Heart right ventricle (tissue), 16 donors: Measurements from ENCODE around the gene FHL3. TPM values are rescaled to one million over a fixed set of nuclear protein-coding genes. Genes with fewer than 3 reads are reported as not detected.

ENCODE experiments used
- ATAC-seq, 8 donors: fragments of 200-7000 bp; cut with Tn5 transposase; one replicate each; pipeline ENCODE4 v1.9.1; 2020; ENCODE audit warnings: mild to moderate bottlenecking in 8 of 8, moderate library complexity in 8 of 8, moderate number of reproducible peaks in 1 of 8
- DNase-seq, 2 donors: peaks; one replicate each; pipeline ENCODE4 v3.0.0-alpha.2; 2020
- H3K27ac ChIP-seq, 10 donors: fragments of 200-600 bp; sonication (generic) in 2 of 10; one replicate each; pipeline versions ENCODE4 v1.5.0 to v1.8.0; 2020 to 2022; ENCODE audit warnings: mild to moderate bottlenecking in 3 of 10
- H3K27me3 ChIP-seq, 7 donors: fragments of 200-600 bp; one replicate each; pipeline ENCODE4 v1.8.0; 2021 to 2022; ENCODE audit warnings: mild to moderate bottlenecking in 2 of 7
- H3K36me3 ChIP-seq, 9 donors: fragments of 200-600 bp; sonication (generic) in 1 of 9; one replicate each; pipeline versions ENCODE4 v1.5.0 to v1.8.0; 2020 to 2022; ENCODE audit warnings: mild to moderate bottlenecking in 2 of 9
- H3K4me1 ChIP-seq, 9 donors: fragments of 200-600 bp; sonication (generic) in 1 of 9; one replicate each; pipeline versions ENCODE4 v1.5.0 to v1.8.0; 2020 to 2022; ENCODE audit warnings: mild to moderate bottlenecking in 4 of 9
- H3K4me3 ChIP-seq, 10 donors: fragments of 200-600 bp; sonication (generic) in 2 of 10; one replicate each; pipeline versions ENCODE4 v1.5.0 to v1.8.0; 2020 to 2022; ENCODE audit warnings: mild to moderate bottlenecking in 7 of 10, moderate library complexity in 2 of 10
- H3K9me3 ChIP-seq, 11 donors: fragments of 200-600 bp in 10 of 11; sonication (generic) in 2 of 11; one replicate each; pipeline versions ENCODE4 v1.5.0 to v1.8.0; 2013 to 2022; ENCODE audit warnings: mild to moderate bottlenecking in 2 of 11, control low read depth in 1 of 11, moderate library complexity in 1 of 11
- CTCF ChIP-seq, 9 donors: fragments of 200-600 bp; sonication (generic) in 2 of 9; IDR thresholded peaks; one replicate each; pipeline versions ENCODE4 v1.5.0 to v1.8.0; 2021 to 2022; ENCODE audit warnings: antibody characterized with exemption in 9 of 9, mild to moderate bottlenecking in 5 of 9, moderate library complexity in 1 of 9
- WGBS, 2 donors: extraction: QIAGEN DNeasy Blood & Tissue Kit; methylation state at CpG; one replicate each; pipeline ENCODE4 v1.1.7; 2013; ENCODE audit warnings: inconsistent platforms in 1 of 2; 5-methylcytosine and 5-hydroxymethylcytosine counted together
- intact Hi-C, 10 donors: fragments of 100-400 bp; cut with DNase I; formaldehyde crosslinking; loops; one replicate each; pipeline versions ENCODE4 v1.11.1 to v1.14.2; 2022
- polyA plus RNA-seq, 2 donors: library from polyadenylated mRNA; stranded (reverse); fragments of 200-250 nt; gene quantifications; one replicate each; pipeline ENCODE4 v1.2.3, GENCODE V29; 2013
- total RNA-seq, 10 donors: library from RNA; stranded (reverse); fragmentation: NEBNext Ultra II Directional in 3 of 10; extraction: Animal tissue kit (Norgen Biotek cat#: 25700) in 3 of 10; gene quantifications; one replicate each; pipeline versions ENCODE4 v1.2.1 to v1.2.4, GENCODE V29; 2021 to 2023
- donor health status: Arrhythmogenic right ventricular cardiomyopathy.
- donor health status: ischemic (EF 13 %, LVEDD 7.1; RV severe dilation, severe dysfunction).
- donor health status: healthy with polysubstance abuse.
- donor health status: DM: no; HTN: yes; CAD: no.
- donor health status: DM: no; HTN: no; CAD: no.
- donor health status: ischemic (EF 25% LVEDD 6.9; RV normal size, moderate dysfunction).
- donor health status: ischemic (EF 25% LVEDD 5.7; RV mildly dilated, moderate dysfunction).
- donor health status: healthy.
- donor health status: DM: yes; HTN: yes; CAD: no.
- donor health status: Ischemic cardiomyopathy.
- donor health status: ischemic (EF 35%, LVEDD 5.7; RV mildly dilated, moderate dysfunction).
- donor health status: nonischemic (EF 11% LVEDD 7.7; RV severe dilation, severe dysfunction).
- donor health status: DM: yes; HTN: yes; CAD: no.
- donor health status: PGD.
- donor health status: ischemic (EF 29% LVEDD 5.4; RV normal size, mild dysfunction).
- donor health status: nonischemic (EF 23%, LVEDD 6.1; RV moderate dilation, normal function).

Gene FHL3
- total and polyA plus RNA-seq, 12 donors = 5.8 to 23.8 (median 9.1) TPM

DNA sequence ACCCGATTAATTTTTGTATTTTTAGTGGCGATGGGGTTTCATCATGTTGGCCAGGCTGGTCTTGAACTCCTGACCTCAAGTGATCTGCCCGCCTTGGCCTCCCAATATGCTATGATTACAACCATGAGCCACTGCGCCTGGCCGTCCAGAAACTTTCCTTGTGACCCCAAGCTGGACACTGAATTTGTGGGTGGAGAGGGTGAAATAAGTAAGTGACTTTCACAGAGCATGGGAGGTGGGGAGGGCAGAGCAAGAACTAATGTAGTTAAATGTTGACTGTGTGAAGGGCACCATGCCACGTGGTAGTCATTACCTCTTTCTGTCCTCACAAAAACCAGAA lies 4.5 kb upstream of the FHL3 start:
- ATAC-seq = no peak
- peaks cover 12 to 52% (median 26%) of the 10 kb centered on the region in 9 donors for H3K4me1 ChIP-seq
- peaks cover 0 to under 1% (median 0%) of the 10 kb centered on the region in 9 donors for H3K36me3 ChIP-seq
- H3K27me3 ChIP-seq = no peaks in the 10 kb centered on the region
- DNase-seq = no peak
- H3K27ac ChIP-seq = peak overlapping the region in 2 of 10 donors; percentile 61 to 72
- H3K4me3 ChIP-seq = no peak overlapping the region
- no peak for TF ChIP-seq CTCF (IDR thresholded peaks at IDR 0.05)
- peaks cover 0 to 4% (median 0%) of the 10 kb centered on the region in 11 donors for H3K9me3 ChIP-seq
- 88% methylated on average over 6 of the region's 6 CpGs for WGBS, 2 donors
- intact Hi-C loops = no loop called here

DNA sequence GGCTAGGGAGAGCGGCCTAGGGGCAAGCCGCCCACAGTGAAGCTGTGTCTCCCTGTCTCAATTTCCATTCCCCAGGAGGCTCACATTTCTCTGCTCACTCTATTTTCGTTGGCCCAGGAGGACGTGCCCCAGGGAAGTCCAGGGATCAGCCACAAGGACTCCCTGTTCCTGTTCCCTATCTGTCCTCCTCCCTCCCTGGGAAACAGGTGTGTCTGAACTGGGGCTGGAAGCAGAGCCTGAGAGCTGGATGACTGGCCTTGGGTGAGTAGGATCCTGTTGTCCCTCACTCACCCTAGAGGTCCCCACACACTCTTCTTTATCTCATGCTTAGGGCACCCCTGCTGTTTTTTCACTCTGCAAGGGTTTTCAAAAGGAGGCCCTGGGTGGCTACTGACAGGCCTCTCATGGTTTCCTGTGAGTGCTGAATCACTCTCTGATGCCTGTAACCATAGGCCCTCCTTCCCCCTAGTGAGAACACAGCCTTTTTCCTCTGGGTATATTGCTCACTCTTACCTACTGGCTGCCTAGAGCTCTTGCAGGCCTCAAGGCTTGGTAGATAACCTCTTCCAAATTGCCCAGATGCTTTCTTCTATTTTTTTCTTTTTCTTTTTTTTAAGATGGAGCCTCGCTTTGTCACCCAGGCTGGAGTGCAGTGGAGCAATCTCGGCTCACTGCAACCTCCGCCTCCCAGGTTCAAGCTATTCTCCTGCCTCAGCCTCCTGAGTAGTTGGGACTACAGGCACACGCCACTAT lies 4.0 kb upstream of the FHL3 start:
- intact Hi-C loops = no loop called here
- Histone ChIP-seq H3K27ac (peak overlapping the region in 6 of 10 donors; percentile 0 to 72 (median 44)), H3K4me1 (peaks cover 11 to 49% (median 24%) of the 10 kb centered on the region in 9 donors), H3K9me3 (peaks cover 0 to 4% (median 0%) of the 10 kb centered on the region in 11 donors), H3K36me3 (no peaks in the 10 kb centered on the region), H3K4me3 (no peak overlapping the region), H3K27me3 (no peaks in the 10 kb centered on the region)
- 71 to 75% methylated on average over 8 of the region's 8 CpGs for whole genome bisulfite sequencing, 2 donors
- DNase-seq = no peak
- no peak for TF ChIP-seq CTCF (IDR thresholded peaks at IDR 0.05)
- no peak for ATAC-seq

- Histone ChIP-seq H3K9me3 (no peaks in the 10 kb centered on the region), H3K4me1 (peaks cover 16 to 57% (median 33%) of the 10 kb centered on the region in 9 donors), H3K4me3 (peak overlapping the region in 9 of 10 donors; percentile 56 to 89 (median 71)), H3K36me3 (no peaks in the 10 kb centered on the region), H3K27ac (peak overlapping the region; percentile 51 to 97 (median 87)), H3K27me3 (no peaks in the 10 kb centered on the region)
- no peak for TF ChIP-seq CTCF (IDR thresholded peaks at IDR 0.05)
- ATAC-seq (peak; percentile 35 to 82 (median 62)), DNase-seq (peak; percentile 71 to 75)
- intact Hi-C loops = no loop called here
- 51 to 60% methylated on average over 12 of the region's 12 CpGs for WGBS, 2 donors
Observed at GRCh38 chr1:38006008-38006828, 904 bp upstream of the FHL3 start.

- H3K4me3 ChIP-seq = peak overlapping the region; percentile 51 to 89 (median 70)
- no peaks in the 10 kb centered on the region for H3K36me3 ChIP-seq
- intact Hi-C loops = no loop called here
- ATAC-seq (no peak), DNase-seq (peak in 1 of 2 donors; percentile 17)
- H3K27me3 ChIP-seq = no peaks in the 10 kb centered on the region
- WGBS, 2 donors = 13 to 17% methylated on average over 26 of the region's 26 CpGs
- TF ChIP-seq CTCF (IDR thresholded peaks at IDR 0.05) = no peak
- no peaks in the 10 kb centered on the region for H3K9me3 ChIP-seq
- peak overlapping the region; percentile 75 to 97 (median 90) for H3K27ac ChIP-seq
- peaks cover 27 to 68% (median 50%) of the 10 kb centered on the region in 9 donors for H3K4me1 ChIP-seq
Observed at GRCh38 chr1:38004284-38005108, 818 bp downstream of the FHL3 start.
